Prostate gland (tissue), 1 donor: ENCODE data around the gene MTMR6.

Source experiments
- POLR2A ChIP-seq: fragments of 450-650 bp; IDR thresholded peaks from one replicate; pipeline ENCODE4 v1.6.1; 2016; ENCODE audit warnings: antibody characterized with exemption, mild to moderate bottlenecking
- POLR2AphosphoS5 ChIP-seq: sonication (generic); formaldehyde crosslinking; IDR thresholded peaks from one replicate; pipeline ENCODE4 v1.6.1; 2017; ENCODE audit warnings: antibody characterized with exemption

GRCh38 chr13:25291691-25292090 lies 4.4 kb upstream of the MTMR6 start:
- TF ChIP-seq POLR2AphosphoS5, result no peak
- TF ChIP-seq POLR2A, result no peak
